NAMALWA (cell line): ENCODE measurements around the gene RAB11A.
"Not testable (repeated sequence)": the region's sequence is repeated elsewhere in the genome, so short reads cannot be mapped to it uniquely, and the experiment has no call there.

Experiments
- DNase-seq: peaks from one replicate; pipeline ENCODE4 v3.0.0-alpha.2; 2015; ENCODE audit warnings: low spot score

RAB11A gene

DNA sequence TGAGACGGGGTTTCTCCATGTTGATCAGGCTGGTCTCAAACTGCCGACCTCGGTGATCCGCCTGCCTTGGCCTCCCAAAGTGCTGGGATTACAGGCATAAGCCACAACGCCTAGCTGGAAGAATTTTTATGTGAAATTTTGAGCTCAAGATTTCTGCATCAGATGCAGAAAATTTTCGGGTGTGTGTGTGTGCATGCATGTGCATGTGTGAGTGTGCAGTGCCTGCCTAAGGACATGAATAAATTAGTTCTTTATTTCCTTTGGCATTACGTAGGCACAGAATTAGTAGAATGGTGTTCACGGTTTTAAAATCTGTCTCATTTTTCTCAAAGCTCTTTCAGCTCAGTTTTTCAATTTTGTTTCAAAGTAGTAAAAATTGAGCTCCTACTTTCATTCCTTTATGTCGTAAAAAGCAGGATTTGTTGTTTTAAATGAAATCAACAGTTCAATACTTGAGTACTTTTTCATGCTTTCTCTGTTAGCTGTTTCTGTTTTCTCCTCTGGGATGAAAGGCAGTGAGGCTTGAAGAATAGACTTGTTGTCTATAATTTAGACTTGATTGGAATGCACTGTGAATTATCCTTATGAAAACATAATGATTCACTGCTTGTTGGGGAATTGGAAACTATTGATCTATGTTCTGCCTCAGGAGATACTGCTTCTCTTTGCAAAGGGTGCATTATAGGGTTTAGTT is 23.3 kb upstream of the RAB11A start:
- no peak for DNase-seq

DNA sequence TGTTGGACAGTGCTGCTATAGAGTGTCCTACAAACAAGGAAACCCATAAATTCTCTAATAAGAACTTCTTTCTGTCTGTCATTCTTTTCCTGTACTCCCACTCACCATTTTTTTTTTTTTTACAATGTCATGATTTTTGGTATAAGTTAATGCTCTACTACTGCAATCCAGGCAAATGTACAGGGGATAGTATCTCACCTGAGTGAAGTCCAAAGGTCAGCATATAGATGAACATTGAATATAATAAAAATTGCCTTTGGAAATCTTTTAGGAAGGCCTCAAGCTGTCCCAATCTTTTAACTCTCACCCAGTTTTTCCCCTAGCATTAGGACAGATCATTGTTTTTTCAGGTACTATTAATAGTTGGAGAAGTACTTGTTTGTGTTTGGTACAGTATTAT is 21.3 kb upstream of the RAB11A start:
- no peak for DNase-seq

DNA sequence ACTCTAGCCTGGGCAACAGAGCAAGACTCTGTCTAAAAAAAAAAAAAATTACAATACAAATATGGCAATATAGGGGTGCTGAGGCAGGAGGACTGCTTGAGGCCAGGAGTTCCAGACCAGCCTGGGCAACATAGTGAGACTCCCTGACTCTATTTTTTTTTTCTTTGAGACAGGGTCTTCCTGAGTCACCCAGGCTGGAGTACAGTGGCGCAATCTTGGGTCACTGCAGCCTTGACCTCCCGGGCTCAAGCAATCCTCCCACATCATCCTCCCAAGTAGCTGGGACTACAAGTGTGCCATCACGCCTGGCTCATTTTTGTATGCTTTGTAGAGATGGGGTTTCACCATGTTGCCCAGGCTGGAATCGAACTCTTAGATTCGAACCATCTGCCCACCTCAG is 17.3 kb upstream of the RAB11A start:
- DNase-seq: no peak

DNA sequence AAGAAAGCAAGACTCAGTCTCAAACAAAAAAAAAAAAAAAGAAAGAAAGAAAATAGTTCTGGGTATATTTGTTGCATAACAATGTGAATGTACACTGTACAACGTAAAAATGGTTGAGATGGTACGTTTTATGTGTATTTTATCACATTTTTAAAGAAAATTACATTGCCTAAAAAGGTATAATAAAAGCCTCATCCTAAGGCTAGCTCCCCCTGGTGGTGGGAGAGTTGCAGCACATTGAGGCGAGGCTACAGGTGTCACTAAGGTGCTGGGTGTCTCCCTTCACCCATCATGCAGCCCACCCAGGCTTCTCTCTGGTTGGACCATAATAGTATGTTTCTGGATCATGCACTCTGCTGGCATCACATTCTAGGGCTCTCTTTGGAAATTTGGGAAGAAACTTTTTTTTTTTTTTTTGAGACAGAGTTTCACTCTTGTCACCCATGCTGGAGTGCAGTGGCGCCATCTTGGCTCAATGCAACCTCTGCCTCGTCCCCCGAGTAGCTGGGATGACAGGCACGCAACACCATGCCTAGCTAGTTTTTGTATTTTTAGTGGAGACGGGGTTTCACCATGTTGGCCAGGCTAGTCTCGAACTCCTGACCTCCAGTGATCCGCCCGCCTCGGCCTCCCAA is 12.4 kb upstream of the RAB11A start:
- DNase-seq: peak; percentile 89

DNA sequence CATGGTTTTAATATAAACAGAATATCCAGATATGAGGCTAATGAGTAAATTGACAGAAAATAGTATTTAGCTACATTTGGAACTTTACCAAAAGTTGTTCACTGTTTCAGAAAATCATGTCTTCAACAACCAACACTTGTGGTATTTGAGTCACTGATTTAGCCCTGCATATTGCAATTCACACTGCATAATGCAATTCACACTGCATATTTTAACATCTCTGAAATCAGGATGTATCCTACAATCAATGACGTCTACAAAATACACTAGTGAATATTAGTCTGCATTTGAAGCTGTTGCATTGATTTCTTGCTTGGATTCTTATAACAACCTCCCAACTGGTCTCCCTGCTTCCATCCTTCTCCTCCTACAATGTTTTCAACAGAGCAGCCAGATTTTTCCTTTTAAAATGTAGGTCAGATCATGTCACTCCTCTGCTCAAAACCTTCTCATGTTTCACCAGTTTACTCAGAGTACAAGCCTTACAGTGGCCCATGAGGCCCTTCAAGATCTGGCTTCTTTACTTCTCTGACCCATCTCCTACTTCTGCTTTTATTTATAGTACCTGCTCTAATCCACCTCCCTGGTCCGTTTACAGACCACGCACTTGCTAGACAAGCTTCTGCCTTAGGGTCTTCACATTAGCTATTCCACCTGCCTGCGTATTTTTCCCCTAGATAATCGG is 11.4 kb upstream of the RAB11A start:
- no peak for DNase-seq

DNA sequence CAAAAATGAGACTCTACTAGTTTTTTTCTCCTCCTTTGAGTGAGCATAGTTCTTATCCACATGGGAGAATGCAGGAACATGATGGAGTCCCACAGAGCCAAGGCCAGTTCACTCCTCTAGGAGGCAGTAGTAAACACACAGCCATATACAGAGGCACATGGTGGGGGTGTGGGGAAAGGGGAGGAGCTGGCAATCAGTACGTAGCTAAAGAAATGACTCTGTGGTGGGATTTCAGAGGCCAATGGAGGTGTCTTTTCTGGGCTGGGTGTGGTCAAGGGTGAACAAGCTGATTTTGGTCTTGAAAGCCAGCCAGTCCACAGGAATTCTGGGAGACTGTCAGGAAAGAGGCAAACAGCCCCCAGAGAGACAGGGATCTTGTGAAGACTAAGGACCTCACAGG is 6.6 kb upstream of the RAB11A start:
- peak; percentile 94 for DNase-seq

DNA sequence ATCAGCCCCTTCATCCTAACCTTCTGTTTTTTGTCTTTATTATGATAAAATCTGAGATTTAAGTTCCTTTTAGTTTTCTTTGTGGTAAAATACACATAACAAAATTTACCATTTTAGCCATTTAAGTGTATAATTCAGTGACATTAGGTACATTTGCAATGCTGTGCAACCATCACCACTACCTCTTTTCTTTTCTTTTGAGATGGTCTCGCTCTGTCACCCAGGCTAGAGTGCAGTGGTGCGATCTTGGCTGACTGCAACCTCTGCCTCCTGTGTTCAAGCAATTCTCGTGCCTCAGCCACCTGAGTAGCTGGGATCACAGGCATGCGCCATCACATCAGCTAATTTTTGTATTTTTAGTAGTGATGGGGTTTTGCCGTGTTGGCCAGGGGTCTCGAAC is 6.2 kb upstream of the RAB11A start:
- DNase-seq: peak; percentile 52

DNA sequence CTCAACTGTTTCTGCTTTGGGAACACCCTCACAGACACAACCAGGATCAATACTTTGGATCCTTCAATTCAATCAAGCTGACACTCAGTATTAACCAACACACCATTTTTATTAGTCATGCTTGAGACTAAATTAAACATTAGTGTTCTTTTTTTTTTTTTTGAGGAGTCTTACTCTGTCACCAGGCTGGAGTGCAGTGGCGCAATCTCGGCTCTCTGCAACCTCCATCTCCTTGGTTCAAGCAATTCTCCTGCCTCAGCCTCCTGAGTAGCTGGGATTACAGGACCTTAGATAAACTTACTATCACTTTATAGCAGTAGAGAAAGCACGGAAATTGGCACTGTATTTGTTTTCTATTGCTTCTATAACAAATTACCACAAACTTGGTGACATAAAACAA is 2.0 kb upstream of the RAB11A start:
- no peak for DNase-seq

DNA sequence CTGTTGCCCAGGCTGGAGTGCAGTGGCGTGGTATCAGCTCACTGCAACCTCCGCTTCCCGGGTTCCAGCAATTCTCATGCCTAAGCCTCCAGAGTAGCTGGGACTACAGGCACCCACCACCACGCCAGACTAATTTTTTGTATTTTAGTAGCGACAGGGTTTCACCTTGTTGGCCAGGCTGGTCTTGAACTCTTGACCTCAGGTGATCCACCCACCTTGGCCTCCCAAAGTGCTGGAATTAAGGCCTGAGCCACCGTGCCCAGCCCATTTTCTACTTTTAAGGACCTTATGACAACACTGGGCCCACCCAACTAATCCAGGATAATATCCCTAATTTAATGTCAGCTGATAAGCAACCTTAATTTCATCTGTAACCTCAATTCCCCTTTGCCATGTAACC is 1.4 kb upstream of the RAB11A start:
- DNase-seq: not testable (repeated sequence)

DNA sequence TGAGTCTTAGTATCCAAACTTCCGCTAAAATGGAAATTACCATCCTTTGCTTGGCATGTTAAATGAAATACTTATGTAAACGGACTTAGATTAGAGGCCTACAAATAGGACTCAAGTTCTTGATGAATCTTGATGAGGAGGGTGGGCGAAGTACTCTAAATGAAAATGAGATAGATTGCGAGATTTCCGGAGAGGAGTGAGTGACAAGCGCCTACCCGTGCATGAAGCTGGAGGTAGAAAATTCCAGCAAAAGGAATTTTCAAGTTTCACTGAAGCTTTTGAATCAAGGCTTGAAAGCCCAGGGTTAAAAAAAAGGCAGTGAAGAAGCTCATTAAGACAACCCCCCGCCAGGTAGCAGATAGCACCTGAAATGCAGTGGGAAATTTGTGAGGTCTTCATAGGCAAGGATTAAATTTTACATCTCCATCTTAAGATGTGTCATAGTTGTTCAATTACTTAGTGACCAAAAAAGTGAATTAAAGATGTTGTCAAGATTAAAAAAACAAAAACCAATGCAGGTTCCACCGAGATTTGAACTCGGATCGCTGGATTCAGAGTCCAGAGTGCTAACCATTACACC is 655 bp upstream of the RAB11A start:
- no peak for DNase-seq

DNA sequence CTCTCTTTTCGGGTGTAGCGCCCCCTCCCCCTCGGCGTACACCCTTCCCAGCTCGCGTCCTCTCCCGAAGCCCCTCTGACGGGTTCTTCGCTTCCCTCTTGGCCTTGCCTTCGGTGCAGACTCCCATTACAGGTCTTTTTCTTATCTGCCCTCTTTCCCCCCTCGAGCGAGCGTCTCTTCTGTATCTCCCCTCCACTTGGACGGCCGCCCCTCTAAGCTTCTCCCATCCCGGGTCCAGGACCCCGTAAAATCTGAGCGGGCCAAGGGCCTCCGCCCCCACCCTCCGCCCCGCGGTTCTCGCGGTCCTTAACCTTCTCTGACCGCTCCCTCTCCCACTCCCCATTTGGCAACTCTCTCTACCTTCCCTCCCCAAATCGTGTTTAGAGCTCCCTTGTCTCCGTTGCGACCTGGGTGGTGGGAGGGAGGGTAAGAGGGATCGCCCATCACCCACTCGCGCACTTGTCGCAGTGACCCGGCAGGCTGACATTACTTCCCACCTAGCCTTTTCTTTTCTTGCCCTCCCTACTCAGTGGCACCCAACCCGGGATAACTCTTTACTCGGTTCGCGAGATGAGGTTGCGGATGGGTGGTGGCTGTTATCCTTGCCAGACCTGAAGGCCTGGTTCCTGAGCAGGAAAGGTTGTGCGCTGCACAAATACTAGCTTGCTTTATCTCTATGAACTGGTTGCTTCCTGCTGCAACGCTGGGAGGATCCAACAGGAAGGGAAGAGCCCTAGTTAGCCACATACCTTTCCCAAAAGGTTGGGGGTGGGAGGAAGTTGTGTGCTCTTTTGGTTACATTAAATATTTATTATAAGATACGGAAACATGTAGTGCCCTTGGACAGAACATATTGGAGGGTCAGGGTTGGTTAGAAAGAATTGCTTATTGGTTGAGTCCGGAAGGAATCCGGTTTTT is 922 bp downstream of the RAB11A start:
- DNase-seq: peak; percentile 54

DNA sequence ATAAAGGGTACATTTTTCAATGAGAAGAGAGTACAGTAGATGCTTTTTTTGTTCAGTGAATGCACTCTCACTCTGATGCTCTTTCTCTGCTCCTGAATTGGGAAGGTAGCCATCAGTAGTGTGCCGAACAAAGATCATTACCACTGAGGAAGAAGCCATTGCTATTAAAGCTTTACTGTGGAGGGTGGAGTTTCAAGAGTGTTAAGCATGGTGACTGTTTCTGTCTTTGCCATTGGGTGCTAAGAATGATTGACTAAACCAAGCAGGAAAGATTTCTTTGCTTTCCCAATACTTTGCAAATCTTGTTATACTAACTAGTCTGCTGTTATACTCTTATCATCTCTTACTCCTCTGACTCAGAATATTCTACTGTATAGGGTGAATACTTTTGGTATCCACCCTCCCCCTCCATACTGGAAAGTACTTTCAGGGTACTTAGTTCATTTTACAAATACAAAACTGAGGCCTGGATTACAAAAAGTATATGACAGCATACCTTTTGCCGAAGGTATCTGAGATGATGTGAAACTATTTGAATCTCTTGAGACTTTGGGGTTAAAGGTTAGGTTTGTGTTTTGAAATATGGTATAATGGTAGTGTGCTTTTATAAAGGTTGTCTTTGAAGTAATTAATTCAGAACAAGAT is 1.7 kb downstream of the RAB11A start:
- DNase-seq: peak; percentile 82

DNA sequence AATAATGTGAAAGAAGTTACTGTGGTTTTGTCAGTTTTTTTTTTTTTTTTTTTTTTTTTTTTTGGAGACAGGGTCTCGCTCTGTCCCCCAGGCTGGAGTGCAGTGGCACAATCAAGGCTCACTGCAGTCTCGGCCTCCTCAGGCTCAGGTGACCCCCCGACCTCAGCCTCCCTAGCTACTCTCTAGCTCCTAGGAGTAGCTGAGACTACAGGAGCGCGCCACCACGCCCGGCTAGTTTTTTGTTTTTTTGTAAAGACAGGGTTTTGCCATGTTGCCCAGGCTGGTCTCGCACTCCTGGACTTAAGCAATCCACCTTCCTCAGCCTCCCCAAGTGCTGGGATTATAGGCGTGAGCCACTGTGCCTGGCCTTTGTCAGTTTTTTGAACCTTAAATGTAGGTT is 2.6 kb downstream of the RAB11A start:
- not testable (repeated sequence) for DNase-seq

DNA sequence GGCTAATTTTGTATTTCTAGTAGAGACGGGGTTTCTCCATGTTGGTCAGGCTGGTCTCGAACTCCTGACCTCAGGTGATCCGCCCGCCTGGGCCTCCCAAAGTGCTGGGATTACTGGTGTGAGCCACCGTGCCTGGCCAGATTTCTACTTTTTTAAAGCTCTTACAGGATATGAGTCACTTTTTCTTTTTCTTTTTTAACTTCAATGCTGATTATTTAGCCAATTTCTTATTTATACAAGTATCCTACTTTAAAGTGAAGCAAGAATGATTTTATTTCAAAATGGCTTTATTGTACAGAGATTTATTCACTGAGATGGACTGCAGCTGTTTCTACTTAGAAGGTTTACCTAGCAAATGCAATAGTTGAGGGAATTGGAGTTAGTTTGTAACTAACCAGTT is 3.3 kb downstream of the RAB11A start:
- DNase-seq: not testable (repeated sequence)

DNA sequence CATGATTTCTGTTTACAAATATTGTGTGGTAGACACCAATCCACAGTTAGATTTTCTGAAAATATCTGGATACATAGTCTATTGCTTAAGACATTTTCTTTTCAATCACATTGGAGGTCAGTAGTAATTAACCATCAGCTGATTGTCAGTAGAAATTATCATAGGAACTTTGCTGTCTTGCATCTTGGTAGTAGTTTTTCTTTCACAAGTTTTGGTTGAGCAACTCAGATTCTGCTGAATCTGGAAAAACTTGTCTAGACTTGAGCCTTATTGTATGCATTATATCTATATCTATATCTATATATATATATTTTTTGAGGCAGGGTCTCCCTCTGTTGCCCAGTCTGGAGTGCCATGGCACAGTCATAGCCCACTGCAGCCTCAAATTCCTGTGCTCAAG is 4.0 kb downstream of the RAB11A start:
- DNase-seq: no peak

DNA sequence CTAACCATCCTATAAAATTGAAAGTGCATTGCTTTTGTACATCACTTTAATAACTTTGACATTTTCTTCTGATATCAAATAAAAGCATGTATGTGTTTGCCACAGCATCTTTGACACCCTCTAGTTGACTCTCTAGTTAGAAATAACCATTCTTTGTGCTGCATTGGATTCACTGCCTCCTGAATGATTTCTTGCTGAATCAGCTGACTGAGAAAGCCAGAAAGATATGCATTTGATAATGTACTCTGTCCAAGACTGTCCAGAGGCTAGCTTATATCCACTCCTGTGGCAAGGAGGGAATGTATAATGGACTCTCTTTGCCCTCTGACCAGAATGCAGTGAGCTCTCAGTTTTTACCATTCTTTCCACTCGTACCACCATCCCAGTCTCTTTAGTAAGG is 6.2 kb downstream of the RAB11A start:
- DNase-seq: no peak

DNA sequence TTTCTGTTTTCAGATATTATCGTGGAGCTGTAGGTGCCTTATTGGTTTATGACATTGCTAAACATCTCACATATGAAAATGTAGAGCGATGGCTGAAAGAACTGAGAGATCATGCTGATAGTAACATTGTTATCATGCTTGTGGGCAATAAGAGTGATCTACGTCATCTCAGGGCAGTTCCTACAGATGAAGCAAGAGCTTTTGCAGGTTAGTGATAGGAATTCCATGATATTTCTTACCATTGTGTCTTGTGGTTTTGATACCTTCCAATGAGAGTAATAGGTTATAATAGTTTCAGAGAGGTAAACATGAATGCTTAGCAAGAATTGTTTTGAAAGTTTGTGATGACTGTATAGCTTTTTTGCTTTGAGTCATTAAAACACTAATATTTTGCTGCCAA is 8.5 kb downstream of the RAB11A start:
- DNase-seq: no peak

DNA sequence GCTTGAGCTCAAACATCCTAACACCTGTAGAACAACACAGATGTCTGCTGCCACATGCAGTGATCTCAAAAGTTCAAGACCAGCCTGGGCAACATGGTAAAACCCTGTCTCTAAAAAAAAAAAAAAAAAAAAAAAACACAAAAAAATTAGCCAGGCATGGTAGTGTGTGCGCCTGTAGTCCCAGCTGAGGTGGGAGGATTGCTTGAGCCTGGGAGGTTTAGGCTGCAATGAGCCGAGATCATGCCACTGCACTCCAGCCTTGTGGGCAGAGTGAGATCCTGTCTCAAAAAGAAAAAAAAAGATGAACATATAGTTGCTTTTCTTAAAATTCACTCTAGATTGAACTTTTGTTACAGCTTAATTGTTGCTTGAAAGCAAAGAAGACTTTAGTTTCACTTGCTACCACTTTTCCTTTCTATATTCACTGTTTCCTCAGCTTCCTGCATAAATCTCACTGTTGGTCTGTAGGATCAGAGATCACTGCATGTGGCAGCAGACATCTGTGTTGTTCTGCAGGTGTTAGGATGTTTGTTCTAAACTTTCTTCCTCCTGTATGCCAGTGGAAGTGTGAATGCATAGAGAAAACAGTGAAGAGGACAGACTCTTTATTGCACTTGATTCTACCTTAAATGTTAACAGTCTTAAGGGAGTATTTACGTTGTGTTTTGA is 12.6 kb downstream of the RAB11A start:
- DNase-seq: peak; percentile 79

DNA sequence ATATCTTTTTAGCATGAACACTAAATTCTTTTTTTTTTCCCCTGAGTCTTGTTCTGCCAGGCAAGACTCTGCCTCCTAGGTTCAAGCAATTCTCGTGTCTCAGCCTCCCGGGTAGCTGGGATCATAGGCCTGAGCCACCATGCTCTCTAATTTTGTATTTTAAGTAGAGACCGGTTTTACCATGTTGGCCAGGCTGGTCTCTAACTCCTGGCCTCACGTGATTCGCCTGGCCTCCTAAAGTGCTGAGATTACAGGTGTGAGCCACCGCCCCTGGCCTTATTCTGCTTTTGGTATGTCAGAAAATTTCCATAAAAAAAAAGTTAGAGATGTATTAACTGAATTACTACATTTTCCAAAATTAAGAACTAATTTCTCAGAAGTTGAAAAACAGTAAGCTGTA is 14.3 kb downstream of the RAB11A start:
- DNase-seq: no peak

DNA sequence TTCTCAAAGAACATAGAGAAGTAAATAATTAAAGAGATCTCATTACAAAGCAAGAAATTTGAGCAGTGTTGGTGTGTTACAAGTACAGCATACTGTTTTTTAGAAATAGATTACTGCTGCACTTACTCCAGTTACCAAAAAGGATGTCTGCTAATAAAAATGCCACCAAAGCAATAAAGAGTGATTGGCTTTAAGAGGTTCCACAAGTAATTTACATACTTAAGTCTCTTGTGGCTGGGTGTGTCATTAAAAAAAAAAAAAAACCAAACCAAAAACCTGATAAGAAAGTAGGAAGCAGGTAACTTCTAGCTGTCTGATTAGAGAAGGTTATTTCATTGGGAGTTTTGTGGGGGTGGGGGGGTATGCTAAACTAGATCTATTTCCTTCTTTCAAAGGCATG is 15.2 kb downstream of the RAB11A start:
- no peak for DNase-seq

DNA sequence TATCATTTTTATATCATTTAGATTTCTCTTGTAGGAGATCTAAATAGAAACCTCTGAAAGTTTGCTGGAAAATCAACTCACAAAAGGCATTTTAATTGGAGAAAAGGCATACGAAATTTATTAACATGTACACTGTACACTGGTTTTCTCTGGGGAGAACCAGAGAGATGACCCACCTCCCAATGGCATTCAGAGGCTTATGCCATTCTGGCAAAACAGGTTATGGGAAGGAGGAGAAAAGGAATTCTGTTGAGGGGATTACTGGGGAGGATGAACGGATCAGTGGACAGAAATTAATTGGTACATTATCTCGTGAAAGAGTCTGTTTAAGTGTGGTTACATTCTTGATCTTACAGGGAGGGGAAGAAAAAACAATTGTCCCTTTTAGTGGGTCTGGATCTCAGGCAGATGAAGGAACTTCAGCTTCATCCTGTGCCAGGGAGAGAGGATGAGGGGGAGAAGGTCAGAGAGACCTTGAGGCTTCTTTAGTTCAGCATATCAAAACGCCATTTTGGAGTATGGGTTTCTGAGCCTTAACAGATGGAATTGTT is 16.5 kb downstream of the RAB11A start:
- DNase-seq: no peak
